RWPE2 (cell line): ENCODE results near the gene DNAJC4.

Source experiments
- ATAC-seq: fragments of 200-7000 bp; cut with Tn5 transposase; 3 replicates; pipeline ENCODE4 v1.9.1; 2021; ENCODE audit warnings: low read depth
- DNase-seq: peaks from one replicate; pipeline ENCODE4 v3.0.0-alpha.2; 2020; ENCODE audit warnings: low spot score
- H3K27ac ChIP-seq: fragments of 450-650 bp; 2 replicates; pipeline ENCODE4 v1.5.1; 2017; ENCODE audit warnings: mild to moderate bottlenecking; ENCODE audit not compliant: poor library complexity, severe bottlenecking
- H3K27me3 ChIP-seq: fragments of 250-450 bp; sonication (Bioruptor Pico); 2 replicates; pipeline ENCODE4 v1.5.1; 2021; ENCODE audit warnings: mild to moderate bottlenecking, moderate library complexity; ENCODE audit not compliant: insufficient read depth, poor library complexity, severe bottlenecking
- H3K36me3 ChIP-seq: fragments of 250-450 bp; sonication (Bioruptor Pico); 2 replicates; pipeline ENCODE4 v1.5.1; 2020; ENCODE audit warnings: low read depth, mild to moderate bottlenecking, moderate library complexity
- H3K4me1 ChIP-seq: fragments of 250-450 bp; sonication (Bioruptor Pico); 2 replicates; pipeline ENCODE4 v1.5.1; 2021; ENCODE audit warnings: mild to moderate bottlenecking, moderate library complexity; ENCODE audit not compliant: insufficient read depth, poor library complexity, severe bottlenecking
- H3K4me3 ChIP-seq: fragments of 250-450 bp; sonication (Bioruptor Pico); 2 replicates; pipeline ENCODE4 v1.5.1; 2021; ENCODE audit warnings: mild to moderate bottlenecking, moderate library complexity; ENCODE audit not compliant: severe bottlenecking
- H3K9me3 ChIP-seq: fragments of 250-450 bp; sonication (Bioruptor Pico); 2 replicates; pipeline ENCODE4 v1.5.1; 2021; ENCODE audit warnings: mild to moderate bottlenecking, moderate library complexity; ENCODE audit not compliant: severe bottlenecking
- CTCF ChIP-seq: fragments of 450-650 bp; IDR thresholded peaks from one replicate; pipeline ENCODE4 v1.5.1; 2017; ENCODE audit warnings: mild to moderate bottlenecking, moderate library complexity; ENCODE audit not compliant: poor library complexity, severe bottlenecking

Gene DNAJC4

GRCh38 chr11:64229744-64230170 is 591 bp upstream of the DNAJC4 start:
- no peaks in the 10 kb centered on the region for H3K27me3 ChIP-seq
- peak overlapping the region; percentile 47 for H3K27ac ChIP-seq
- no peak for DNase-seq
- ATAC-seq = no peak
- H3K9me3 ChIP-seq = no peaks in the 10 kb centered on the region
- no peaks in the 10 kb centered on the region for H3K36me3 ChIP-seq
- H3K4me1 ChIP-seq = no peaks in the 10 kb centered on the region
- no peak for TF ChIP-seq CTCF
- H3K4me3 ChIP-seq = peak overlapping the region; percentile 92

- Histone ChIP-seq H3K27ac (peak overlapping the region; percentile 47), H3K36me3 (peaks cover 7% of the 10 kb centered on the region; the same call in 1 of the 2 replicates), H3K9me3 (no peaks in the 10 kb centered on the region), H3K4me3 (peak overlapping the region; percentile 92), H3K4me1 (no peaks in the 10 kb centered on the region), H3K27me3 (no peaks in the 10 kb centered on the region)
- ATAC-seq (no peak), DNase-seq (no peak)
- TF ChIP-seq CTCF = no peak
These were observed 627 bp downstream of the DNAJC4 start for GRCh38 chr11:64230985-64231365.

GRCh38 chr11:64231546-64231945 is 1.2 kb downstream of the DNAJC4 start:
- no peak overlapping the region for H3K4me3 ChIP-seq
- no peak for ATAC-seq
- H3K27ac ChIP-seq = no peak overlapping the region
- DNase-seq = no peak
- no peak for TF ChIP-seq CTCF
- no peaks in the 10 kb centered on the region for H3K27me3 ChIP-seq
- no peaks in the 10 kb centered on the region for H3K9me3 ChIP-seq
- peaks cover 7% of the 10 kb centered on the region; the same call in 1 of the 2 replicates for H3K36me3 ChIP-seq
- no peaks in the 10 kb centered on the region for H3K4me1 ChIP-seq

GRCh38 chr11:64232182-64232966 is 2.0 kb downstream of the DNAJC4 start:
- no peaks in the 10 kb centered on the region for H3K9me3 ChIP-seq
- H3K4me3 ChIP-seq = no peak overlapping the region
- H3K4me1 ChIP-seq = no peaks in the 10 kb centered on the region
- peaks cover 7% of the 10 kb centered on the region; the same call in 1 of the 2 replicates for H3K36me3 ChIP-seq
- no peak for TF ChIP-seq CTCF
- DNase-seq (no peak), ATAC-seq (no peak)
- H3K27me3 ChIP-seq = no peaks in the 10 kb centered on the region
- H3K27ac ChIP-seq = peak overlapping the region; percentile 56

GRCh38 chr11:64232967-64233315 is 2.6 kb downstream of the DNAJC4 start:
- Histone ChIP-seq H3K27me3 (no peaks in the 10 kb centered on the region), H3K9me3 (no peaks in the 10 kb centered on the region), H3K4me1 (no peaks in the 10 kb centered on the region), H3K27ac (peak overlapping the region; percentile 56), H3K36me3 (peaks cover 7% of the 10 kb centered on the region; the same call in 1 of the 2 replicates), H3K4me3 (no peak overlapping the region)
- ATAC-seq (no peak), DNase-seq (no peak)
- TF ChIP-seq CTCF = no peak
